AG10803 (cell line): ENCODE data around the gene TXNDC16.
"Not testable (repeated sequence)": the region's sequence is repeated elsewhere in the genome, so short reads cannot be mapped to it uniquely, and the experiment has no call there.

Source experiments
- DNase-seq: peaks from one replicate; pipeline ENCODE4 v3.0.0; 2010; ENCODE audit warnings: low read depth
- H3K4me3 ChIP-seq: 2 replicates; pipeline ENCODE4 v1.5.1; 2011; ENCODE audit warnings: mild to moderate bottlenecking, low read length, control low read depth
- TF ChIP-seq, protein P1 (sequence below): conservative IDR thresholded peaks from 2 replicates; pipeline ENCODE4 v1.5.1; 2011; ENCODE audit warnings: mild to moderate bottlenecking, low read length, control low read depth, inconsistent platforms

Gene TXNDC16

GRCh38 chr14:52514046-52514811 lies 38.1 kb downstream of the TXNDC16 start:
- TF ChIP-seq, protein P1, sequence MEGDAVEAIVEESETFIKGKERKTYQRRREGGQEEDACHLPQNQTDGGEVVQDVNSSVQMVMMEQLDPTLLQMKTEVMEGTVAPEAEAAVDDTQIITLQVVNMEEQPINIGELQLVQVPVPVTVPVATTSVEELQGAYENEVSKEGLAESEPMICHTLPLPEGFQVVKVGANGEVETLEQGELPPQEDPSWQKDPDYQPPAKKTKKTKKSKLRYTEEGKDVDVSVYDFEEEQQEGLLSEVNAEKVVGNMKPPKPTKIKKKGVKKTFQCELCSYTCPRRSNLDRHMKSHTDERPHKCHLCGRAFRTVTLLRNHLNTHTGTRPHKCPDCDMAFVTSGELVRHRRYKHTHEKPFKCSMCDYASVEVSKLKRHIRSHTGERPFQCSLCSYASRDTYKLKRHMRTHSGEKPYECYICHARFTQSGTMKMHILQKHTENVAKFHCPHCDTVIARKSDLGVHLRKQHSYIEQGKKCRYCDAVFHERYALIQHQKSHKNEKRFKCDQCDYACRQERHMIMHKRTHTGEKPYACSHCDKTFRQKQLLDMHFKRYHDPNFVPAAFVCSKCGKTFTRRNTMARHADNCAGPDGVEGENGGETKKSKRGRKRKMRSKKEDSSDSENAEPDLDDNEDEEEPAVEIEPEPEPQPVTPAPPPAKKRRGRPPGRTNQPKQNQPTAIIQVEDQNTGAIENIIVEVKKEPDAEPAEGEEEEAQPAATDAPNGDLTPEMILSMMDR, result no peak
- H3K4me3 ChIP-seq, result no peak overlapping the region
- no peak for DNase-seq

- H3K4me3 ChIP-seq, result no peak overlapping the region
- TF ChIP-seq, protein P1, result no peak
- no peak for DNase-seq
Observed at GRCh38 chr14:52513249-52513648, 39.1 kb downstream of the TXNDC16 start.

DNA sequence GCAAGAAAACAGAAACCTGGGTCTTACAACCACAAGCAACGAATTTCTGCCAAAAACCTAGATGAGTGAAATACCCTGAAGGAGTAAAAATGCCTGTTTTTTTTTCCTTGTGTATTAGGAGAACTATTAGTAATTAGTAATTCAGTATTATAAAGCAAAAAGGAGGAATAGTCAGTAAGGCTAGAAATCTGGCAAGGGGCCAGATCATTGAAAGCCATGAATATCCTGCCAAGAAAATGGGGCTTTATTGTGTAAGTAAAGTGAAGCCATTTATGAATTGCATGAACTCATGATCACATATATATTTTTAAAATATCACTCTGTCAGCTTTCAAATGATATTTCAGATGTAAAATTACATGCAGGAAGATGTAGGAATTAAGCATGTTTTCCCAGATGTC lies 57.9 kb downstream of the TXNDC16 start:
- TF ChIP-seq, protein P1, result no peak
- no peak for DNase-seq
- H3K4me3 ChIP-seq, result no peak overlapping the region

DNA sequence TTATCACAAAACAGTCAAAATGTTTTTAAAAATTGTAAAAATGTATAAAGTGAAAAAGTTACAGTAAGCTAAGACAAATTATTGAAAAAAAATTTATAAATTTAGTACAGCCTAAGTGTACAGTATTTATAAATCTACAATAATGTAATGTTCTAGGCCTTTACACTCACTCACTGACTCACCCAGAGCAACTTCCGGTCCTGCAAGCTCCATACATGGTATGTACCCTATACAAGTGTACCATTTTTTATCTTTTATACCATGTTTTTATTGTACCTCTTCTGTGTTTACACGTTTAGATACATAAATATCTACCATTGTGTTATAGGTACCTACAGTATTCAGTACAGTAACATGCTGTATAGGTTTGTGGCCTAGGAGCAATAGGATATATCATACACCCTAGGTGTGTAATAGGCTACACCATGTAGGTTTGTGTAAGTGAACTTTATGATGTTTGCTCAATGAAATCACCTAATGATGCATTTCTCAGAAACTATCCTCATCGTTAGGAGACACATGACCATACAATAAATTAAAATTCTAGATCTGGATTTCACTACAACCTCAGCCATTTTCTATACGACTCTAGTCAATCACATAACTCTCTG lies 66.8 kb downstream of the TXNDC16 start:
- no peak for DNase-seq
- TF ChIP-seq, protein P1, result no peak
- H3K4me3 ChIP-seq, result no peak overlapping the region

DNA sequence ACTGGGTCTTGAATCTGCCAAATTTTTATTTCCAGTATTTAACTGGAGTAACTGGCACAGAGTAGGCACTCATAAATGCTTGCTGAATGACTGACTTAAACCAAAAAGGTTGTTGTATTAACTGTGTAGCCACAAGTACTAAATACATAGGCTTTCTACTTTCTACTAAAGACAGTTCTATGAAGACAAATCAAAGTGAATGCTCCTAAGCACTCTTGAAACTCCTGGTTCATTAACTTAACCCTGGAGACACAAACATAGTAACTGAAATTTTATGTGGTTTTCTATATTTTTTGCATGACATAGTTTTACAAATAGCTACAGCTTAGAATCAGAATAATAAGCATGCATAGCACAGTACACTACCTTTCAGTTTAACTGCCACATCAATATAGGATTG lies 70.4 kb downstream of the TXNDC16 start:
- no peak for DNase-seq
- TF ChIP-seq, protein P1, result no peak
- no peak overlapping the region for H3K4me3 ChIP-seq

DNA sequence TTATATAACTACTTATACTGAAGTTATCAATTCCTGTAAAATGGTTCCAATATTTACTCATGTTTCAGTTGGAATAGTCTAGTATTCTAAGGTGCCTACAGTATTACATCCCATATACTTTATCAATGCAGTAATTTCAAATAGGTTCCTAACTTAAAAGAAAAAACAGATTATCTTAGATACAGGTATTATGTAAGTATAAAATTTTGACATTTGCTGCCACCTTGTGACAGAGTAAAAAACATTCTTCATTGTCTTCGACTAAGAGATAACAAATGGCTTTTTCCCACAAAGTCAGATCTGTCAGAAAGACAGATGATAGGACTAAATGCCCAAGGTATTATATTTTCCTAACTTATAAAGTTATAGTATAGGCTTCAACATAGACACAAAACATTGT lies 78.7 kb downstream of the TXNDC16 start:
- peak; percentile 57 for DNase-seq
- TF ChIP-seq, protein P1, result peak; percentile 45
- H3K4me3 ChIP-seq, result no peak overlapping the region

GRCh38 chr14:52472728-52473127 lies 79.6 kb downstream of the TXNDC16 start:
- H3K4me3 ChIP-seq, result no peak overlapping the region
- TF ChIP-seq, protein P1, result no peak
- no peak for DNase-seq

- H3K4me3 ChIP-seq, DNase-seq: not testable (repeated sequence)
Observed at GRCh38 chr14:52472251-52472650, 80.1 kb downstream of the TXNDC16 start.
